Measurements from ENCODE around the gene LDLRAP1. TPM values are rescaled to one million over a fixed set of nuclear protein-coding genes. Genes with fewer than 3 reads are reported as not detected.

LDLRAP1 gene
- total RNA-seq, 1 experiment from 2014 or later: 16.3 TPM

DNA sequence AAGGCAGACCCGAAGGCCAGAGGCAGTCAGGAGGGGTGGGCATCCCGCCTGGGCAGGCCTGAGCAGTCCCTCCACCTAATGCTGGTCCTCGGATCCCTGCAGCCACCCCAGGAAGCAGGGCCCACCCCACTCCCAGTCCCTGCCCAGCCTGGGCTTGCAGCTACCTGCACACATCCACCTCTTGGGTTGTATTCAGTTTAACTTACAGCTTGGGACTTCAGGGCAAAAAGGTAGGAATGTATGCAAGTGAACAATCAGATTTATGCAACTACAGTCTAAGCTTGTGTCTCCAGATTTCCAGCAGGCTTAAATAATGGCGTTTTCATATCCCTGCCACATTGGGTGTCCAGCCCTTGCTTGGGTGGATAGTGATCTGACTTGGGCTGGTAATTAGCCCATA lies 17.4 kb downstream of the LDLRAP1 start (continued):
- TF ChIP-seq, protein P1, sequence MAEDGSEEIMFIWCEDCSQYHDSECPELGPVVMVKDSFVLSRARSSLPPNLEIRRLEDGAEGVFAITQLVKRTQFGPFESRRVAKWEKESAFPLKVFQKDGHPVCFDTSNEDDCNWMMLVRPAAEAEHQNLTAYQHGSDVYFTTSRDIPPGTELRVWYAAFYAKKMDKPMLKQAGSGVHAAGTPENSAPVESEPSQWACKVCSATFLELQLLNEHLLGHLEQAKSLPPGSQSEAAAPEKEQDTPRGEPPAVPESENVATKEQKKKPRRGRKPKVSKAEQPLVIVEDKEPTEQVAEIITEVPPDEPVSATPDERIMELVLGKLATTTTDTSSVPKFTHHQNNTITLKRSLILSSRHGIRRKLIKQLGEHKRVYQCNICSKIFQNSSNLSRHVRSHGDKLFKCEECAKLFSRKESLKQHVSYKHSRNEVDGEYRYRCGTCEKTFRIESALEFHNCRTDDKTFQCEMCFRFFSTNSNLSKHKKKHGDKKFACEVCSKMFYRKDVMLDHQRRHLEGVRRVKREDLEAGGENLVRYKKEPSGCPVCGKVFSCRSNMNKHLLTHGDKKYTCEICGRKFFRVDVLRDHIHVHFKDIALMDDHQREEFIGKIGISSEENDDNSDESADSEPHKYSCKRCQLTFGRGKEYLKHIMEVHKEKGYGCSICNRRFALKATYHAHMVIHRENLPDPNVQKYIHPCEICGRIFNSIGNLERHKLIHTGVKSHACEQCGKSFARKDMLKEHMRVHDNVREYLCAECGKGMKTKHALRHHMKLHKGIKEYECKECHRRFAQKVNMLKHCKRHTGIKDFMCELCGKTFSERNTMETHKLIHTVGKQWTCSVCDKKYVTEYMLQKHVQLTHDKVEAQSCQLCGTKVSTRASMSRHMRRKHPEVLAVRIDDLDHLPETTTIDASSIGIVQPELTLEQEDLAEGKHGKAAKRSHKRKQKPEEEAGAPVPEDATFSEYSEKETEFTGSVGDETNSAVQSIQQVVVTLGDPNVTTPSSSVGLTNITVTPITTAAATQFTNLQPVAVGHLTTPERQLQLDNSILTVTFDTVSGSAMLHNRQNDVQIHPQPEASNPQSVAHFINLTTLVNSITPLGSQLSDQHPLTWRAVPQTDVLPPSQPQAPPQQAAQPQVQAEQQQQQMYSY (CRISPR knock-in tag; IDR thresholded peaks at IDR 0.05): no peak
- TF ChIP-seq SMAD3 (CRISPR knock-in tag; IDR thresholded peaks at IDR 0.05; ENCODE audit: borderline replicate concordance): no peak

GRCh38 chr1:25561421-25562100 lies 18.2 kb downstream of the LDLRAP1 start:
- Mint-ChIP-seq H3K36me3 (peaks cover 8% of the 10 kb centered on the region), H3K27ac (no peak overlapping the region), H3K9me3 (no peaks in the 10 kb centered on the region), H3K4me3 (no peak overlapping the region), H3K4me1 (peaks cover 19% of the 10 kb centered on the region), H3K27me3 (ENCODE audit: low read depth) (no peaks in the 10 kb centered on the region)
- ChIA-PET CTCF (interaction anchor here (2.2 kb wide), 1 partner anchor 12 kb away, joined by 8 read pairs; no protein-coding TSS in a partner anchor), POLR2A (no interaction called here)
- DNase-seq (ENCODE audit: low spot score): no peak
- no peak for ATAC-seq
- TF ChIP-seq NR3C1 (CRISPR knock-in tag; conservative IDR thresholded peaks at IDR 0.05; ENCODE audit: low read depth) (no peak), ZNF423 (CRISPR knock-in tag; IDR thresholded peaks at IDR 0.05) (no peak), TEAD1 (CRISPR knock-in tag; IDR thresholded peaks at IDR 0.05) (no peak)
- TF ChIP-seq, protein P2, sequence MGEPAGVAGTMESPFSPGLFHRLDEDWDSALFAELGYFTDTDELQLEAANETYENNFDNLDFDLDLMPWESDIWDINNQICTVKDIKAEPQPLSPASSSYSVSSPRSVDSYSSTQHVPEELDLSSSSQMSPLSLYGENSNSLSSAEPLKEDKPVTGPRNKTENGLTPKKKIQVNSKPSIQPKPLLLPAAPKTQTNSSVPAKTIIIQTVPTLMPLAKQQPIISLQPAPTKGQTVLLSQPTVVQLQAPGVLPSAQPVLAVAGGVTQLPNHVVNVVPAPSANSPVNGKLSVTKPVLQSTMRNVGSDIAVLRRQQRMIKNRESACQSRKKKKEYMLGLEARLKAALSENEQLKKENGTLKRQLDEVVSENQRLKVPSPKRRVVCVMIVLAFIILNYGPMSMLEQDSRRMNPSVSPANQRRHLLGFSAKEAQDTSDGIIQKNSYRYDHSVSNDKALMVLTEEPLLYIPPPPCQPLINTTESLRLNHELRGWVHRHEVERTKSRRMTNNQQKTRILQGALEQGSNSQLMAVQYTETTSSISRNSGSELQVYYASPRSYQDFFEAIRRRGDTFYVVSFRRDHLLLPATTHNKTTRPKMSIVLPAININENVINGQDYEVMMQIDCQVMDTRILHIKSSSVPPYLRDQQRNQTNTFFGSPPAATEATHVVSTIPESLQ (CRISPR knock-in tag; IDR thresholded peaks at IDR 0.05): no peak

DNA sequence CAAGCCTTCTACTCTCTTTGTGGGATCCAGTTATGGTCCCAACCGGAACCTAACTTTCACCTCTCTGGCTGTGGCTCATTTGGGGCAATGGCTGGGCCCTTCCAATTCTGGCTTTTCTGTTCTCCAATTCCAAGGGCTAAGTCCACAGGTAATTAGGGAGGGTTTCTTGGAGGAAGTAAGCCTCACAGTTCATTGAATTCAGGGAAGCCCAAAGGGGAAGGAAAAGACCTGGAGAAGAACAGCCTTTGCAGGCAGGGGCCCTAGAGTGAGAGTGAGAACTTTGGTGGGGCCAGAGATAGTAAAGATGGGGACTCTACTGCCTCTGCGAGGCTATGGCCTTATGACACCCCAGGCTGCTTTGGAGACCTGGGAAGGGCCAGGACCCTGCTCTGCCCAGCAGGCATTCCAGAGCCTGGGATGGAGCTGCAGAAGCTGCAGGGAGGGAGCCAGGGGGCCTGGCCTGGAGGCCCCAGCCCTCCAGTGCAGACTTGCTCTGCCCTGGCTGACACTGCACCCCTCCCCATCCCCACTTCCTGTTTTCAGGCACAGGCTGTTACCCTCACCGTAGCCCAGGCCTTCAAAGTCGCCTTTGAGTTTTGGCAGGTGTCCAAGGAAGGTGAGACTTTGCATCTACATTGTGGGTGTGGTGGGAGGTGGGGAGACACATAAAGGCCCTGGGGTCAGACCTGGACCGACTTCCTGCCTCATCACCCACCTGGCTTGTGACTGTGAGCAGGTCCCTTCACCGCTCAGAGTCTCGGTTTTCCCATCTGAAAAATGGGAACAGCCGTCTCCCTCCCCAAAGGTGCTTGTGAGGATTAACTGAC lies 18.9 kb downstream of the LDLRAP1 start:
- Mint-ChIP-seq H3K4me1 (peaks cover 27% of the 10 kb centered on the region), H3K4me3 (no peak overlapping the region), H3K27ac (no peak overlapping the region), H3K9me3 (no peaks in the 10 kb centered on the region), H3K36me3 (peaks cover 8% of the 10 kb centered on the region), H3K27me3 (ENCODE audit: low read depth) (no peaks in the 10 kb centered on the region)
- TF ChIP-seq GTF2I (CRISPR knock-in tag; conservative IDR thresholded peaks at IDR 0.05) (0 out of 2 replicates have a peak, but pooled peaks have one; percentile 62), ARID4B (CRISPR knock-in tag; IDR thresholded peaks at IDR 0.05; ENCODE audit: borderline replicate concordance) (no peak), MYBL2 (CRISPR knock-in tag; IDR thresholded peaks at IDR 0.05) (no peak)
- CTCF ChIA-PET: interaction anchor here (2.0 to 2.2 kb wide), 2 partner anchors 11 kb away, joined by 8 to 9 read pairs; no protein-coding TSS in a partner anchor
- DNase-seq (ENCODE audit: low spot score) (no peak), ATAC-seq (peak; percentile 48)
- POLR2A ChIA-PET: interaction anchor here (0.5 kb wide), 1 partner anchor 18 kb away, joined by 3 read pairs; no protein-coding TSS in a partner anchor

All from WTC11 (cell line).